HG02759 (cell line): ENCODE data around the gene SPG7.
A peak's percentile ranks its signal among the peaks of the same experiment; 100 is the strongest.
"Not testable (repeated sequence)": the region's sequence is repeated elsewhere in the genome, so short reads cannot be mapped to it uniquely, and the experiment has no call there.

Experiments used
- ATAC-seq: cut with Tn5 transposase; IDR thresholded peaks from one replicate; pipeline ENCODE4 v1.9.1; 2021; ENCODE audit warnings: mild to moderate bottlenecking, moderate library complexity; ENCODE audit not compliant: unreplicated experiment

The SPG7 gene

DNA sequence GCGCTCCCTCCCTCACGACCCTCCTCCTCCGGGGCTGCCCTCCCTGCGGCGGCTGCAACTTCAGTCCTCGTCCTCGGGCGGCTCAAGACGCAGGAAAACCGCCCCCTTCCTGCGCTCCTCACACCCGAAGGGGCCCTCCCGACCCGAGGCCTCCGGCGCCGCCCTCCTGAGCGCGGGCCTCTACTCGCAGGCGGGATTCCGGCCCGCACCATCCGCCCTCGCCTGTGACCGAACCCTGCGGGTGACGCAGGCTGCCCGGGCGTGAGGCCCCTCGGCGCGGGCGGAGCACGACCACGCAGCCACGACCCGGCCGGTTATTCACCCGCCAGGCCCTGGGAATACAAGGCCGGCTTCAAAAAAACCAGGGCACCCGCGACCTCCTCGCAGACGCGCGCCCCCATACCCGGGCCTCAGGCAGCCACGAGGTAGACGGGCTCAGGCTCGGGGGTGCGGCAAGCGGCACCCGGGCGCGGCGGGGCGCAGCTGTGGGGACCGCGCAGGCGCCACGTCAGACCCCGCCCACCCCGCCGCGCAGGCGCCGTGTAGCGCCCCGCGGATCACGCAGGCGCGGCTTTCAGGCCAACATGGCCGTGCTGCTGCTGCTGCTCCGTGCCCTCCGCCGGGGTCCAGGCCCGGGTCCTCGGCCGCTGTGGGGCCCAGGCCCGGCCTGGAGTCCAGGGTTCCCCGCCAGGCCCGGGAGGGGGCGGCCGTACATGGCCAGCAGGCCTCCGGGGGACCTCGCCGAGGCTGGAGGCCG, at the start of gene SPG7:
TSS of gene SPG7 (plus strand) at position 570 of the 757 bp plus-strand sequence. CDS start at position 585, 15 bp downstream.
- ATAC-seq, result peak; percentile 79

- ATAC-seq, result no peak
Measured at GRCh38 chr16:89458551-89458950, 49.7 kb upstream of the SPG7 start.

DNA sequence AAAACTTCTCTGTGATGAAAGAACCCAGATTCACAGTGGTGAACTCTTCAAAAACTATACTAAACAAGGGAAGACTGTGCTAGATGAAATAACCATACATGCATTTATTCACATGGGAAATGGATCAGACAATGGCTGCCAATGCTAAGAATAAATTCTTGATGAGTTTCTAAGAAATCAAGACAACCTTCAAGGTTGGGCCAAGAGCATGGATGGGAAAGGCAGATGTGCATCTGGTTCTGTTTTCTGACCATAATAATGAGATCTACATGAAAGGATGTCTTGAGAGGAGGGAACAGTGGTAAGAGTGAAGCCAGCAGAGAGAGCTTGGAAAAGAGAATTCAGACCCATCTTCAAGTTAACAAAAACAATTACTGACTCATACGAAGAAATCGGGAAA, 49.2 kb upstream of the SPG7 start:
- ATAC-seq, result no peak

- no peak for ATAC-seq
Measured at GRCh38 chr16:89460556-89460955, 47.6 kb upstream of the SPG7 start.

- not testable (repeated sequence) for ATAC-seq
Measured at GRCh38 chr16:89461890-89462289, 46.3 kb upstream of the SPG7 start.

DNA sequence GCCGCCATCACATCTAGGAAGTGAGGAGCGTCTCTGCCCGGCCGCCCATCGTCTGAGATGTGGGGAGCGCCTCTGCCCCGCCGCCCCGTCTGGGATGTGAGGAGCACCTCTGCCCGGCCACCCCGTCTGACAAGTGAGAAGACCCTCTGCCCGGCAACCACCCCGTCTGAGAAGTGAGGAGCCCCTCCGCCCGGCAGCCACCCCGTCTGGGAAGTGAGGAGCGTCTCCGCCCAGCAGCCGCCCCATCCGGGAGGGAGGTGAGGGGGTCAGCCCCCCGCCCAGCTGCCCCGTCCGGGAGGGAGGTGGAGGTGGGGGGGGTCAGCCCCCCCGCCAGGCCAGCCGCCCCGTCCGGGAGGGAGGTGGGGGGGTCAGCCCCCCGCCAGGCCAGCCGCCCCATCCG, 45.6 kb upstream of the SPG7 start:
- ATAC-seq, result not testable (repeated sequence)

DNA sequence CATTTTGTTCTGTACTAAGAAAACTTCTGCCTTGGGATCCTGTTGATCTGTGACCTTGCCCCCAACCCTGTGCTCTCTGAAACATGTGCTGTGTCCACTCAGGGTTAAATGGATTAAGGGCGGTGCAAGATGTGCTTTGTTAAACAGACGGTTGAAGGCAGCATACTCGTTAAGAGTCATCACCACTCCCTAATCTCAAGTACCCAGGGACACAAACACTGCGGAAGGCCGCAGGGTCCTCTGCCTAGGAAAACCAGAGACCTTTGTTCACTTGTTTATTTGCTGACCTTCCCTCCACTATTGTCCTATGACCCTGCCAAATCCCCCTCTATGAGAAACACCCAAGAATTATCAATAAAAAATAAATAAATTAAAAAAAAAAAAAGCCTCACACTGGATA, 44.9 kb upstream of the SPG7 start:
- ATAC-seq, result not testable (repeated sequence)

- no peak for ATAC-seq
Measured at GRCh38 chr16:89466920-89467319, 41.3 kb upstream of the SPG7 start.

- ATAC-seq, result no peak
Measured at GRCh38 chr16:89467382-89467781, 40.8 kb upstream of the SPG7 start.

GRCh38 chr16:89472711-89473075, 35.5 kb upstream of the SPG7 start:
- ATAC-seq, result no peak

DNA sequence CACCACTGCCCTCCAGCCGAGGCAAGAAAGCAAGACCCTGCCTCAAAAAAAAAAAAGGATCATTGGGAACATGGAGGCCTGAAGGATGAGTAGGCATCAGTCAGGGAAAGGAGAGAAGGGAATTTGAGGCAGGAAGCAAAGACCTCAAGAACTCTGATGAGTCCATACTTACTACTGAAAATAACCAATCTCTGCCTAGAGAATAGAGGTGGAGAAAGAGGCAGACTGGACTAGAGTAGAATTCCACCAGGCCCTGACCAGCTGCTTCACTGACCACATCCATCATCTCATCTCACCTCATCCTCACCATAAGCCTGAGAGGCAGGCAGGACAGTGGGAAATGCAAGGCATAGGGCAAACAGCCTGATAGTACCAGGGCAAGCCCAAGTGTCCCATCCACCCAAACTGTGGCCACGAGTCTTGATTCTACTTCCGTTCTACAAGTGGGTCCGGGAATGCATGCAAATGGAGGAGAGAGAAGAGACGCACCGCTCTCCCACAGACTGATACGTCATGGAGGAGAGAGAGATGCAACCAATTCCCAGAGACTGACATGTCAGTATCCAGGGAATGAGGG, 35.0 kb upstream of the SPG7 start:
- no peak for ATAC-seq

DNA sequence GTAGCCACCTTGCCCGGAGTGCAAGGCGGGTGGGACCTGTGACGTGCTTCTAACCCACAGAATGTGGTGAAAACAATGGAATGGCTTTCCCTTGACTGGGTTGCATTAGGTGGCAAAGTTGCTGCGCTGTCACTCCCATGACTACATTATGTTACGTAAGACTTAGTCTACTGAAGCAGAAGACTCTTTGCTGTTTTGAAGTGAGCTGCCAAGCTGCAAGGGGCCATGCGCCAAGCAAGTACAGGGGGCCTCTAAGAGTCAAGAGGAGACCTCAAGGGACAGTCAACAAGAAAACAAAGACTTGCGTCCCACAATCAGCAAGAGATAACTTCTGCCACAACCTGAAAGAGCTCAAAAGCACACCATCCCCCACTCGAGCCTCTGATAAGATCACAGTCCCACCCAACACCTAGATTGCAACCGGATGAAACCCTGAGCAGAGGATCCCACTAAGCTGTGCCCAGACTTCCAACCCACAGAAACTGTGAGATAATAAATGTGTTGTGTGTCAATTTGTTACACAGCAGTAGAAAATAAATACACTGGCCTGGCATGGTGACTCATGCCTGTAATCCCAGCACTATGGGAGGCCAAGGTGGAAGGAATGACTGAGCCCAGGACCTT, 34.3 kb upstream of the SPG7 start:
- ATAC-seq, result no peak

GRCh38 chr16:89475144-89475543, 33.1 kb upstream of the SPG7 start:
- ATAC-seq, result no peak

DNA sequence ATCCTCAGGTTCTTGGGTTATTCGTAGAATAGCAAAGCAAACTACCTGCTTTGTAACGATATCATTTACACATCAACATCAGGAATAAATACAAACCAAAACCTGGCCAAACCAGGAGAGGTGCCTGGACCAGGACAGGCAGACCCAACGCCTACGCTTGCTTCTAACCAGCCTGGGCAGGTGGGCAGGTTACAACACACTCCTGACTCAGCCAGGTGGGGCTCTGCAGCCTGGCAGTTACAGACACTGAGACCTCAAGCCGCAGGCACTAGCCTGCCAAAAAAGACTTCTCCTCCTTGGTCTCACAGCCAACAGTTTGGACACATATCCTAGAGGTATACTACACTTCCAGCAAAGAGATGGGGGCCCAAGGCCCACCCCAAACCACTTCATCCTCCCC, 31.8 kb upstream of the SPG7 start:
- ATAC-seq, result no peak

- ATAC-seq, result no peak
Measured at GRCh38 chr16:89476811-89477261, 31.4 kb upstream of the SPG7 start.

GRCh38 chr16:89478576-89479221, 29.5 kb upstream of the SPG7 start:
- no peak for ATAC-seq

DNA sequence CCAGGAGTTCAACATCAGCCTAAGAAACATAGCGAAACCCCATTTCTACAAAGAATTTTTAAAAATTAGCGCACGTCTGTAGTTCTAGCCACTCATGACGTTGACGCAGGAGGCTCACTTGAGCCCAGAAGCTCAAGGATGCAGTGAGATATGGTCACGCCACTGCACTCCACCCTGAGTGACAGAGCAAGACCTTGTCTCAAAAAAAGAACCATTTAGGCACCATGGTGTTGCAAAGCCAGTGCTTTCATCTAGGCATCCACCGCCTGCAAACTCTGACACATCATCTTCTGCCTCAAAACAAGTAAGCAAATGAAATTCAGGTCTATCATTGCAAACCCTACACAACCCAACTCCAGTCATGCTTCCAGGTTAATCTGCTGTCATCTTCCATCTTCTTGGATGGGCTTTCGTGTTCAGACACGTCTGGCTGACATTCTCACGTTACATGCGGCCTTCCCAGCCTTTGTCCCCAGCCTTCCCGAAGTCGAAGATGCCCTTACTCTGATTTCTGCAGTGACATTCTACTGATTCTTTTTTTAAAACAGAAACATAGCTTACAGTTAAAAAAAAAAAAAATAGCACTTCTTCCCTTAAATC, 26.7 kb upstream of the SPG7 start:
- ATAC-seq, result no peak

DNA sequence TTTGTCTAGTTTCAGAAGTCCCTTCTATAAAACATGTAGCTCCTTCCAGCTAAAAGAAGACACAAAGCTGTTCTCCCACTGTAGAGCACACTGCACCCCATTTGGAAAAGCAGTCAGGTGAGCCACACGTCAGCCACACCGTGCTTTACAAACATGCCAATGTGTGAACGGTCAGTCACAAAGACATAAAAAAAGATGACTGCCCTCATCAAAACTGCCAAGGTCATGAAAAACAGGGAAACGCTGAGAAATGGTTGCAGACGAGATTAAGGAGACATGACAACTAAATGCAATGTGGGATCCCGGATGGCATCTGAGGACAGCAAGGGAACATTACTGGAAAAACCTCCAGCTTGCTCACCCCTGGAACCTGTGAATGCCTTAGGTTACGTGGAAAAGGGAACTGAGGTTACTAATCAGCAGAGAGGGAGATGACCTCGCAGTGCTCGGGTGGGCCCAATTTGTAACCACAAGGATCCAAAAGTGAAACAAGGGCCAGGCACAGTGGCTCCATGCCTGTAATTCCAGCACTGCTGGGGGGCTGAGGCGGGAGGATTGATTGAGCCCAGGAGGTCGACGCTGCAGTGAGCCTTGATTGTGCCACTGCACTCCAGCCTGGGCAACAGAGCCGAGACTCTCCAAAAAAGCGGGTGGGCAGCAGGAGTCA, 25.9 kb upstream of the SPG7 start:
- no peak for ATAC-seq

- no peak for ATAC-seq
Measured at GRCh38 chr16:89482817-89483205, 25.4 kb upstream of the SPG7 start.

DNA sequence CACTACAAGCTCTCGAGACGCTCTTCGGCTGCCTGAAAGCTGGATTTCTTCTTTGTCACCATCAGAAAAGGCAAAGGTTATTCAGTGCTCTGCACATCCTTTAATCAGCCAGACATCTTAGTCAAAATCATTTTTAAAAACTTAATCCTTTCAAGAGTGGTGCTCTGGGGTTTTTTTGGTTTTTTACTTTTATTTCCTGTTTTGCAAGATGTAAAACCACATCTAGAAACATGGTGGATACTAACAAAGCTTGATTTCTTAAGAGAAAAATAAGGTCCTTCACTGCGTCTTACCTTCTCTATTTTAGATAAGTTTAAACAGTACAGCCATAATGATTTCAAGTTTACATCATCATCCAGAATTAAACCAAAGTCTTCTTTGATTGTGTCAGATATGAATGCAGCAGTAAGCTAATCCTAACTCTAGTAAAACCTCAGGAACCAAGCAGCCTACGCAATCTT, 24.1 kb upstream of the SPG7 start:
- ATAC-seq, result no peak
